GM12874 (cell line): ENCODE measurements around the gene PHF2.

Experiments
- TF ChIP-seq, protein P1 (sequence below): IDR thresholded peaks from 2 replicates; pipeline ENCODE4 v1.5.1; 2011; ENCODE audit warnings: low read depth, mild to moderate bottlenecking, control low read depth, low read length, moderate library complexity; ENCODE audit not compliant: insufficient read depth

PHF2 gene

DNA sequence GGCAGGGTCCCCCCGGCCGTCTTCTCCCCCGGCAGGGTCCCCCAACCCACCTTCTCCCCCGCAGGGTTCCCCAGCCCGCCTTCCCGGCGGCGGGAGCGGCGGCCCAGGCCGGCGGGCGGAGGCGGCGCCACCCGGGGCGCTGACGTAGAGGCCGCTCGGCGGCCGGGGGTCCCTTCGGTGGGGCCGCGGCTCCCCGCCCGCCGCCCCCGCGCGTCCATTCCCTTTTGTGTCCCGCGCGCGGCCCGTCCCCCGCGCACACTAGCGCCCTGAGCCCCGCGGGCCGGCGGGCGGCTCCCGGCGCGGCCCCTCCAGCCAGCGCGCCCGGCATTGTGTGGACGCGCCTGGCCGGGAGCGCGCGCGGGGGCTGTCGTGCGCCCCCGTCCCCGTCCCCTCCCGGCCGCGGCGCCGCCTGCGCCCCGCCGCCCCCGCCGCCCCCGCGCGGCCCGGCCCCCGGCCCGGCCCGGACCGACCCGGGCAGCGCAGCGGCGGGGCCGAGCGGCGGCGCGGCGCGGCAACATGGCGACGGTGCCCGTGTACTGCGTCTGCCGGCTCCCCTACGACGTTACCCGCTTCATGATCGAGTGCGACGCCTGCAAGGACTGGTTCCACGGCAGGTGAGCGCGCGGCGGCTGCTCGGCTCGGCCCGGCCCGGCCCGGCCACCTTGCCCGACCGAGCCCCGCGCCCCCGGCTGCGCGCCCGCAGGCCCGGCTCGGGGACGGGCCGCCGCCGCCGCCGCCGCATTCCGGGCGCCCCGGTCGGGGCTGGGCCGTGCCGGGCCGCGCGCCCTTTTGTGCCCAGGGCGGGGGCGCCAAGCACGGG is at the start of gene PHF2:
TSS of gene PHF2 (plus strand) at position 327 of the 820 bp plus-strand sequence. CDS start at position 517, 190 bp downstream.
- TF ChIP-seq, protein P1, sequence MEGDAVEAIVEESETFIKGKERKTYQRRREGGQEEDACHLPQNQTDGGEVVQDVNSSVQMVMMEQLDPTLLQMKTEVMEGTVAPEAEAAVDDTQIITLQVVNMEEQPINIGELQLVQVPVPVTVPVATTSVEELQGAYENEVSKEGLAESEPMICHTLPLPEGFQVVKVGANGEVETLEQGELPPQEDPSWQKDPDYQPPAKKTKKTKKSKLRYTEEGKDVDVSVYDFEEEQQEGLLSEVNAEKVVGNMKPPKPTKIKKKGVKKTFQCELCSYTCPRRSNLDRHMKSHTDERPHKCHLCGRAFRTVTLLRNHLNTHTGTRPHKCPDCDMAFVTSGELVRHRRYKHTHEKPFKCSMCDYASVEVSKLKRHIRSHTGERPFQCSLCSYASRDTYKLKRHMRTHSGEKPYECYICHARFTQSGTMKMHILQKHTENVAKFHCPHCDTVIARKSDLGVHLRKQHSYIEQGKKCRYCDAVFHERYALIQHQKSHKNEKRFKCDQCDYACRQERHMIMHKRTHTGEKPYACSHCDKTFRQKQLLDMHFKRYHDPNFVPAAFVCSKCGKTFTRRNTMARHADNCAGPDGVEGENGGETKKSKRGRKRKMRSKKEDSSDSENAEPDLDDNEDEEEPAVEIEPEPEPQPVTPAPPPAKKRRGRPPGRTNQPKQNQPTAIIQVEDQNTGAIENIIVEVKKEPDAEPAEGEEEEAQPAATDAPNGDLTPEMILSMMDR = no peak

DNA sequence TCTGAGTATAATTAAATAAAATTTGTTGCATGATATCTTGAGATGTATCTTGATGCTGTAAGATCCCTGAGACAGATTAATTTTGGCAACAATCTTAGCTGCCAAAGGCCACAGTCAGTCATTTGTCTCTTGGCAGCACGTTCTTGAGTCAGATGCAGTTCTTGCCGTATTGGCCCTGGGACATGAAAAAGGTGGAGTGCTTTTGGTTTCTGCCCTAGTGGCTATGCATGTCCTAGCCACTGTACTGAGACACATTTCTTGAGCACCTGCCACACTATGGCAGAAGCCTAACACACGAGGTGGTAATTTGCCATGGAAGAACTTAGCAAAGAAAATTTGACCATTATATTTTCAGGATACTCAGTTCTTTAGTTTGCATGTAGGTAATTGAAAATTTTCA is 45.0 kb upstream of the PHF2 start:
- TF ChIP-seq, protein P1 = no peak

- TF ChIP-seq, protein P1 = no peak
Observed at GRCh38 chr9:93532141-93532540, 44.2 kb upstream of the PHF2 start.

- TF ChIP-seq, protein P1 = no peak
Observed at GRCh38 chr9:93533863-93534262, 42.5 kb upstream of the PHF2 start.

DNA sequence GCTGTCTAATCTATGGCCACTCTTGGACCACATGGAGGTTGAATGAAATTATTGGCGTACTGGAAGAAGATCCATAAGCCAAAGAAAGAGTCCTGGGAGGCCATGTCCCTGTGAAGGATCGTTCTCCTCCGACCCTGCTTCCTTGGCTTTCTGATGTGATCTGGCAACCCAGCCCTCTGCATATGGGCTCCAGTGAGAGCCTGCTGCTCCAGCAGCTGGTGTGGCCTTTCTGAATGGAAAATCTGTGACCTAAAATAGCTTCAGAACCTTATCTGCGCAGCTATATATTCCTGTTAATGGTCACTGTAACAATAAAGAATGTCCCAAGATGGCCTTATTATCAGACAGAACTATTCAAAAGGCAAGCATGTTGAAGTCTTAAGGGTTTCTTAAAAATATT is 40.2 kb upstream of the PHF2 start:
- TF ChIP-seq, protein P1 = no peak

- TF ChIP-seq, protein P1 = no peak
Observed at GRCh38 chr9:93536874-93537273, 39.5 kb upstream of the PHF2 start.

DNA sequence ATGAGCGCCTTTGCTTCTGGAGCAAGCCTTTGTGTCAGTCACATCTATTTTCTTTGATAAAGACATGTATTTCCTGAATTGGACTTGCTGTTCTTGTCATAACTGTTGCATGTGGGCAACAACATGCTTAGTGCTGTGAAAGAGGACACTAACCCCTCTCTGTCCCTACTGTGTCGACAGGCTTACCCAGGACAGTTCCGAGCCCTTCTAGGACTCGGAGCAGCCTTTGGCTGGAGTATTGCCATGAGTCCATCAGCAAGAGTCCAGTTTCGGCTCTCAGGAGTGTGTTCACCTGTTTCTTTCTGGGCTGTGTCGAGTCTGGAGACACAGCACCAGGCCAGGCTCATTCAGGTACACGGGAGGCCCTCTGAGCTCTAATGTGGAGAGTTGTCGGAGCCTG is 36.1 kb upstream of the PHF2 start:
- TF ChIP-seq, protein P1 = no peak
